Fibroblast of lung (primary cell): ENCODE data around the gene PRKAR1B.

Source experiments
- EZH2 ChIP-seq: IDR thresholded peaks from 2 replicates; pipeline ENCODE4 v1.5.1; 2012; ENCODE audit warnings: low read length, control low read depth, mild to moderate bottlenecking; ENCODE audit errors: missing control alignments
- TF ChIP-seq, protein P1 (sequence below), 2 donors: IDR thresholded peaks in 1 of 2; conservative IDR thresholded peaks in 1 of 2; 1 replicate in 1 of 2; 2 replicates in 1 of 2; pipeline ENCODE4 v1.5.1; 2011 to 2012; ENCODE audit warnings: low read length in 2 of 2, control low read depth in 1 of 2, inconsistent platforms in 1 of 2, low read depth in 1 of 2, mild to moderate bottlenecking in 1 of 2

DNA sequence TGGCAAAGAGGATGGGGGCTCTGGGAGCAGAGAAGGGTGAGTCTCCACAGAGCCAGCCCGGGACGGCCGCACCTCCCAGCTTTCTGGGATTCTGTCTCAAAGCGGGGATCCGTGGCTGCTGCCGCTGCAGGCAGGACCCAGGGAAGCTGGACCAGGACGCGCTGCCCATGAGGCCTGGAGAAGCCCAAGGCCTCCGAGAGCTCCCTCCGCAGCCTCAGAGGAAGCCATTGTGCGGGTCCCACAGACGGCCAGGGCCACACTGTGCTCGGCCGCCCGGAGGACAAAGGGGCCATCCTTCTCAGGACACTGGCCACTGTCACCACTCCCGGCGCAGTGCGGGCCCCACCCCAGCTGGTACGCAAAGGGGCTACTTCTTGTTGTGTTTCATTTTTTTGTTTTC is 128.2 kb downstream of the PRKAR1B start:
- TF ChIP-seq, protein P1, sequence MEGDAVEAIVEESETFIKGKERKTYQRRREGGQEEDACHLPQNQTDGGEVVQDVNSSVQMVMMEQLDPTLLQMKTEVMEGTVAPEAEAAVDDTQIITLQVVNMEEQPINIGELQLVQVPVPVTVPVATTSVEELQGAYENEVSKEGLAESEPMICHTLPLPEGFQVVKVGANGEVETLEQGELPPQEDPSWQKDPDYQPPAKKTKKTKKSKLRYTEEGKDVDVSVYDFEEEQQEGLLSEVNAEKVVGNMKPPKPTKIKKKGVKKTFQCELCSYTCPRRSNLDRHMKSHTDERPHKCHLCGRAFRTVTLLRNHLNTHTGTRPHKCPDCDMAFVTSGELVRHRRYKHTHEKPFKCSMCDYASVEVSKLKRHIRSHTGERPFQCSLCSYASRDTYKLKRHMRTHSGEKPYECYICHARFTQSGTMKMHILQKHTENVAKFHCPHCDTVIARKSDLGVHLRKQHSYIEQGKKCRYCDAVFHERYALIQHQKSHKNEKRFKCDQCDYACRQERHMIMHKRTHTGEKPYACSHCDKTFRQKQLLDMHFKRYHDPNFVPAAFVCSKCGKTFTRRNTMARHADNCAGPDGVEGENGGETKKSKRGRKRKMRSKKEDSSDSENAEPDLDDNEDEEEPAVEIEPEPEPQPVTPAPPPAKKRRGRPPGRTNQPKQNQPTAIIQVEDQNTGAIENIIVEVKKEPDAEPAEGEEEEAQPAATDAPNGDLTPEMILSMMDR (conservative IDR thresholded peaks at IDR 0.05 in 1 of 2, IDR thresholded peaks at IDR 0.05 in 1 of 2; ENCODE audit: low read depth in 1 of 2, low read length in 2 of 2) = no peak
- TF ChIP-seq EZH2 = no peak
